Fibroblast of lung (primary cell): Measurements from ENCODE around the gene ZNF282.
"Not testable (repeated sequence)": the region's sequence is repeated elsewhere in the genome, so short reads cannot be mapped to it uniquely, and the experiment has no call there.

Source experiments
- EZH2 ChIP-seq: IDR thresholded peaks from 2 replicates; pipeline ENCODE4 v1.5.1; 2012; ENCODE audit warnings: low read length, control low read depth, mild to moderate bottlenecking; ENCODE audit errors: missing control alignments
- TF ChIP-seq, protein P1 (sequence below), 2 donors: IDR thresholded peaks in 1 of 2; conservative IDR thresholded peaks in 1 of 2; 1 replicate in 1 of 2; 2 replicates in 1 of 2; pipeline ENCODE4 v1.5.1; 2011 to 2012; ENCODE audit warnings: low read length in 2 of 2, control low read depth in 1 of 2, inconsistent platforms in 1 of 2, low read depth in 1 of 2, mild to moderate bottlenecking in 1 of 2

DNA sequence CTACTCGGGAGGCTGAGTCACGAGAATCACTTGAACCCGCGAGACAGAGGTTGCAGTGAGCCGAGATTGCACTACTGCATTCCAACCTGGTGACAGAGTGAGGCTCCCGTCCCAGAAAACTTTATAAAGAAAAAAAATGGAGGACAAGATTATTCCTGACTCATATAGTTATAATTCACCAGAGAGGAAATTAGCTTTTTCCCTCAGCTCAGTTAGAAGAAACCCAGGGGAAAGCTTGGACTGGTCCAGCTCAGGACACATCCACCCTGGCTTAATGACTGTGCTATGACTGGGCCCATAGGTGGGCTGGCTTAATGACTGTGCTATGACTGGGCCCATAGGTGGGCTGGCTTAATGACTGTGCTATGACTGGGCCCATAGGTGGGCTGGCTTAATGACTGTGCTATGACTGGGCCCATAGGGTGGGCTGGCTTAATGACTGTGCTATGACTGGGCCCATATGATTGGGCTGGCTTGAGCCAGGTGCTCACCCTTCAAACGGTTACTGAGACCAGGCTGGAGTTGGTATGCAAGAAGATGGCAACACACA lies 38.4 kb downstream of the ZNF282 start:
- TF ChIP-seq, protein P1, sequence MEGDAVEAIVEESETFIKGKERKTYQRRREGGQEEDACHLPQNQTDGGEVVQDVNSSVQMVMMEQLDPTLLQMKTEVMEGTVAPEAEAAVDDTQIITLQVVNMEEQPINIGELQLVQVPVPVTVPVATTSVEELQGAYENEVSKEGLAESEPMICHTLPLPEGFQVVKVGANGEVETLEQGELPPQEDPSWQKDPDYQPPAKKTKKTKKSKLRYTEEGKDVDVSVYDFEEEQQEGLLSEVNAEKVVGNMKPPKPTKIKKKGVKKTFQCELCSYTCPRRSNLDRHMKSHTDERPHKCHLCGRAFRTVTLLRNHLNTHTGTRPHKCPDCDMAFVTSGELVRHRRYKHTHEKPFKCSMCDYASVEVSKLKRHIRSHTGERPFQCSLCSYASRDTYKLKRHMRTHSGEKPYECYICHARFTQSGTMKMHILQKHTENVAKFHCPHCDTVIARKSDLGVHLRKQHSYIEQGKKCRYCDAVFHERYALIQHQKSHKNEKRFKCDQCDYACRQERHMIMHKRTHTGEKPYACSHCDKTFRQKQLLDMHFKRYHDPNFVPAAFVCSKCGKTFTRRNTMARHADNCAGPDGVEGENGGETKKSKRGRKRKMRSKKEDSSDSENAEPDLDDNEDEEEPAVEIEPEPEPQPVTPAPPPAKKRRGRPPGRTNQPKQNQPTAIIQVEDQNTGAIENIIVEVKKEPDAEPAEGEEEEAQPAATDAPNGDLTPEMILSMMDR (conservative IDR thresholded peaks at IDR 0.05 in 1 of 2, IDR thresholded peaks at IDR 0.05 in 1 of 2; ENCODE audit: low read depth in 1 of 2, low read length in 2 of 2), result not testable (repeated sequence)
- not testable (repeated sequence) for TF ChIP-seq EZH2
